Activated CD8-positive, alpha-beta memory T cell treated with anti-CD3 and anti-CD28 coated beads, Interleukin-2, amount 50 U/mL, for 24 hours (primary cell): ENCODE data around the gene ENTHD1.

Experiments used
- DNase-seq: peaks from one replicate; pipeline ENCODE4 v3.0.0-alpha.2; 2020; ENCODE audit errors: extremely low read depth

Gene ENTHD1, protein sequence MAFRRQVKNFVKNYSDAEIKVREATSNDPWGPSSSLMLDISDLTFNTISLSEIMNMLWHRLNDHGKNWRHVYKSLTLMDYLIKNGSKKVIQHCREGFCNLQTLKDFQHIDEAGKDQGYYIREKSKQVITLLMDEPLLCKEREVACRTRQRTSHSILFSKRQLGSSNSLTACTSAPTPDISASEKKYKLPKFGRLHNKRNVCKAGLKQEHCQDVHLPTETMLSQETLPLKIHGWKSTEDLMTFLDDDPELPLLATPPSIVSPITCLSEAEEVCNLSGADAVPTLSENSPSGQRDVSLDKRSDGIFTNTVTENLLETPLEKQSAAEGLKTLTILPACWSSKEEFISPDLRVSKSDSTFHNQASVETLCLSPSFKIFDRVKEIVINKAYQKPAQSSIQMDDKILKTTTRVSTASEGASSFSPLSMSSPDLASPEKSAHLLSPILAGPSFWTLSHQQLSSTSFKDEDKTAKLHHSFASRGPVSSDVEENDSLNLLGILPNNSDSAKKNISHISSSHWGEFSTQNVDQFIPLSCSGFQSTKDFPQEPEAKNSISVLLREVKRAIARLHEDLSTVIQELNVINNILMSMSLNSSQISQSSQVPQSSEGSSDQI

DNA sequence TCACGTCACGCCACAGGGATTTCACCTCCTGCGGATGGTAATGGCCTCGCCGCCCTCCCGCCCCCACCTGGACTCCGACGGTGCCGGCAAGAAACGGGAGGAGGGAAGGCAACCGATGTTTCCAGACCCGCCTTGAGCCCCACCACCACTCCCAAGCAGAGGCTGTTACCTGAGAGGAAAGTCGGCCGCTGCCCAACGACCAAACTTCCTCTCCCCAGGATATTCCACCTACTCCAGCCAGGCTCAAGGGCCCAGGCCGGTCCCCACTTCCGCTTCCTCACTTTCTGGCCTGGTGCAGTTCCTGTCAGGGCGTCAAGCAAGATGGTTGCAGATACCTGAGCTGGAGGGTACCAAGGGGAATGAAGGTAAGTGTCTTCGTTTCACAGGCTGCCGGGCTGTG is at the start of gene ENTHD1:
Gene ENTHD1, minus strand, starts transcription at position 235 of the 400 bp plus-strand sequence. CDS start 6,012 bp downstream, outside the sequence.
- no peak for DNase-seq

DNA sequence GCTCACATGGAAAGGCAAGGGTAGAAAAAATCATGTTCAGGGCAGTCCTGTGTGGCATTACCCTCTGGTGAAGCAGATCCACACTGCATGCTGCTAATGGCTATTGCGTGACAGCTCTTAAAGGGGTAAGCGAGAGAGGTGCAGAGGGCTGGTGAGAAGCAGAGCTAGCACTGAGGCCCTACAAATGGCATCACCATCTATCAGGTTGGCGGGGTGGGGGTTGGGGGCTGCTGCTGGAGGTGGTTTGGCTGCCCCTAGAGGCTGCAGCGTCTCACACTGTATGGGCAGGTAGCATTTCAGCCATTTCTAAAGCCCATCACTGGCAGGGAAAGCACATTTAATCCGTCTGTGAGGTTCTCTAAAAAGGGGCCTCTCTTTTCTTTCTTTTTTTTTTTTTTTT is 49.8 kb upstream of the ENTHD1 start:
- DNase-seq, result no peak

DNA sequence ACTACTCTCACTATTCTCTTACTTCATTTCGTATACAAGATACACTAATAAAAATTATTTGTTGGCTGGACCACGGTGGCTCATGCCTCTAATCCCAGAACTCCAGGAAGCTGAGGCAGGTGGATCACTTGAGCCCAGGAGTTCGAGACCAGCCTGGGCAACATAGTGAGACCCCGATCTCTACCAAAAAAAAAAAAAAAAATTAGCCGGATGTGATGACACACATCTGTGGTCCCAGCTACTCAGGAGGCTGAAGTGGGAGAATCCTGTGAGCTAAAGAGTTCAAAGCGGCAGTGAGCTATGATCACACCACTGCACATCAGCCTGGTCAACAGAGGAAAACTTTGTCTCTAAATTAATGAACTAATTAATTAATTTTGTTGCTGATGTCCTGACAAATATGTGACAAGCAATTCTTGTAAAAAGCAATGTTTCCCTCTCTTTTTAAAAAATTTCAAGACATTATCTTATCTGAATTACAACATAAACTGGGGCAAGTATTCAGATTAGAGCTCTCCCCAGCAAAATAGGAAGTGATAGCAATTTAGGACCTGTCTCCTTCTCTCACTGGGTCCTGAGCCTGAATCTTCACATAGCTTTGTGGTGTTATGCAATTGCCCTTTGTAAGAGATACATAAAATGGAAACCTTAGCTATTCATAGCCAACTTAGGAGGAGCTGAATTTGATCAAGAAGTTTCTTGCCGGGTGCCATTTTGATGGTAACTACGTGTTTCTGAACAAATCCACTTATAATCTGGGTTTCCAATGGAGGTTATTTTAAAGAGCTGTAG is 49.1 kb upstream of the ENTHD1 start:
- no peak for DNase-seq

DNA sequence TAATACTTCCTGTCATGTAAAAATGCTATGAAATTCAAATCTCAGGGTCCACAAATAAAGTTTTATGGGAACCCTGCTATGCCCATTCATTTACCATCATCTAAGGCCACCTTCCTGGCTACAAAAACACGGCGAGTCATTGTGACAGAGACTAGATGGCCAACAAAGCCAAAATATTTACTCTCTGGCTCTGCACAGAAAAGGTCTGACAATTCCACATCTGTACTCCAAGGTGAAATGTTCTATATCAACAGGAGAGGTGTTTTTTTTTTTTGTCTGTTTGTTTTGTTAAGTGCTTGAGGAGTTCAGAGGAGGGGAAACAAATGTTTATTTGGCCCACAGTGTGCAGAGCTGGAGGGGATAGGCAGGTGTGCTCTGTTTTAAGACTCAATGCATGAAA is 48.0 kb upstream of the ENTHD1 start:
- no peak for DNase-seq

DNA sequence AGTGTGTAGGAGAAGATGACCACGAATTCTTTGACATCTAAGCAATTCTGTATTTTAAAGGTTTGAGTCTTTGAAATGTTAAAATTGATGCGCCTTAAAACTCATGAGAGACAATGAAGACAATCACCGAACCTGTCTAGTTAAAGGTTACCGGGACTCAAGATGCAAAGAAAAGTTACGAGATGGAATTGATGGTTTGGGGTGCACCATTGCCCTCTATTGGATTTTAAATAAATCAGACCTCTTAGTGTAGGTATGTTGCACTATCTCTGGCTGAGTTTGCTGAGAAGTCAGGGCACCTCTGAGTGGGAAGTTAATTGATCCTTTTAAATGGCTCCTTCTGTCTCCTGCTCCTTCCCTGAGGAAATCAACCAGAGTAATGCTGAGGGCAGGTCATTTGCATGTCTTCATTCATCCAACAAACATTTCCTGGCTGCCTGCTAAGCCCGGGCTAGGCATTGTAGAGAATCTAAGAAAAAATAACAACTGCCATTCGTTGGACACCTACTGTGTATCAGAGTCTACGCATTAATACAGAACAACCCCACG is 47.3 kb upstream of the ENTHD1 start:
- no peak for DNase-seq

DNA sequence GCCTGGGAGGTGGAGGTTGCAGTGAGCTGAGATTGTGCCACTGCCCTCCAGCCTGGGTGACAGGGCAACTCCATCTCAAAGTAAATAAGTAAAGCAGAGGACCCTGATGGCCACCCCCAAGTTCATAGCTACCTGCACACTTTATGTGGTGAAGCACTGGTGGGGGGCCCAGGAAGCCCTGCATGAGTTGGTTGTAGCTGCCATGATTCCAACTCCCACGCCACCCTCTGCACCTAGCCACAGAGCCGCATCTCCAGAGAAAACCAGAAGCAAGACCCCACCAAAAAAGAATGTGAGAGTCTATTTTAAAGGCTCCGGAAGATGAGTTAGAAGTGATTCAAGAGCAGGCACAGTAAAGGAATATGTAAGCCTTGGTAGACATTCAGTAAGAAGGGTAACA is 46.3 kb upstream of the ENTHD1 start:
- no peak for DNase-seq

DNA sequence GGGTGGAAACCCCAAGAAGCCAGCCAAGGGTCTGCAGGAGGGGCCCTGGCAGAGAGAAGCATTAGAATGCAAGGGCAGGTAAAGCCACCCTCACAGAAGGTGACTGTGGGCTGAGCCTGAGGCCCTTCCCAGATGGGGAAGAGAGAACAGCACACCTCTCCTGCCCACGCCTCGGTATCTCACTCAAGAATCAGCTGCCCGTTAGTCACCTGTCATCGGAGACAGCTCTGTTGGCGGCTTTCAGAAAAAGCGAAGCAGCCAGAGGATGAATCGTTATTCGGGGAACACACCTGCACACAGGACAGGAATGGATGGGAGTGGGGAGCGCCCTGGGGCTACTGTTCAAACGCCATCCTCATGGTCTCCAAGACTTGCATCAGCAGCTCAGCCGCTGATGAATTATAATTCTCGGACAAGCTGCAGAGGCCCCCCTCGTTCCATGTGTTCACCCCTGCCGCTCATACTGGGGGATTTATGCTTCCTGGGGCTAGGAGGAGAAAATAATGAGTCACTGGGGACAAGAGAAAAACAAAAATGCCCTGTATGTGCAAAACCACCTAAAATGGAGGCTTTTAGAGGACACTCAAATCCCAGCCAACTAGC is 45.0 kb upstream of the ENTHD1 start:
- no peak for DNase-seq

DNA sequence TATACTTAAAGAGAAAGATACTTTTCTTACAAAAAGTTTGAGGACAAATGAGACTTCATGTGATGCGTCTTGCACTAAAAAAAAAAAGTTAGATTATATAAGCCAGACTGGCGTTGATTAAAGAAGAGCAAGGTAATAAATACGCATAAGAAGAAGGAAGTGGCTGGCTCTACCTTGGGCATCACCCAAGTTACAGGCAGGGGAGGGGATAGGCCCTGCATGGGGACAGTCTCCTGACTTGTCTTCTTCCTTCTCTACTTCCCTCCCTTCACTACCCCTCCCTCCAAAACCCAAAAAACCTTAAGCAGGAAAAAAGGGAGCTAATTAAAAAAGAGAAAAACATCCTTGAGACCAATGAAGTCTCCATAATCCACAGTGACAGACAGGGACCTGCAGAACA is 44.3 kb upstream of the ENTHD1 start:
- DNase-seq, result no peak

DNA sequence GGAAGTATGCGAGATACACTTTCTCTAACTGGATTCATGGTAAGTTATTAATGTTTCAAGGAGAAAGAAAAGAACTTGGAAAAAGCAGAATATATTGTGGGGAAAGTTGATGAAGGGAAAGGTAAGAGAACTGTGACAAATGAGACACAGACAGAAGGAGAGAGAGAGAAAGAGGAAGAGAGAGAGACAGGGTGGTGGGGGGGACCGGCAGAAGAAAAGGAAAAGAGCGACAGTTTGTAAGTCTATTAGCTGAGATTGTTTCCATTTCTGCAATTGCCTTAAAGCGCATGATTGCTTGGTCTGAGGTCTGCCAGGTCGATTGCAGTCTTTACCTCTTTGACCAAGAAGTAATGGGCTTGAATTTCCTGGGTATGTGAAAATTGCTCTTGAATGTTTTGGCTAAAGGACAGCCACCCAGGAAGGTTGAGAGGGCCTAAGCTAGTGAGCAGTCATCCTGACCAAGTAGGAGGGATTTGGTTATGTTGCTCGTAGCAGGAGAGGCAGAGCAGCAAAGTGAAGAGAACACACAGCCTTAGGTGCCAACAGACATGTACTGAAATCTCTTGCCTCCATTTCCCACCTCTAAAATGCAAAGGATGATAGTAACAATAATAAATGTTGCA is 43.1 kb upstream of the ENTHD1 start:
- no peak for DNase-seq

DNA sequence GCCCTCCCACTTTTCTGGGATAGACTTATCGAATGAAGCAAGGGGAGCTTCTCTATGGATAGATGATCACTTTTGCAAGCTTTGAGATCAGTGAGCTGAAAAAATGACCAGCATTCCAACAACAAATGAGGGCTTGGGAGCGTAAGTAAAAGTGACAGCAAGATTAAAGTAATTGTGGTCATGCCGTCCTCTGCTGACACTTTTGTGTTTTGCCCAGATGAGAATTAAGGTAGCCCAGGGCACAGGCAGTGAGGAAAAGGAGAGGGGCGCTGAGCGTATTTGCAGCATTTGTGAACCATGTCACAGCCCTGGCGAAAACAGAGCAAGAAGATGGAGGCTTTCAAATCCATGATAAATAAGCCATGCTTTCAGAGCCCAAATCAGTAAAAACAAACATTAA is 42.1 kb upstream of the ENTHD1 start:
- no peak for DNase-seq

DNA sequence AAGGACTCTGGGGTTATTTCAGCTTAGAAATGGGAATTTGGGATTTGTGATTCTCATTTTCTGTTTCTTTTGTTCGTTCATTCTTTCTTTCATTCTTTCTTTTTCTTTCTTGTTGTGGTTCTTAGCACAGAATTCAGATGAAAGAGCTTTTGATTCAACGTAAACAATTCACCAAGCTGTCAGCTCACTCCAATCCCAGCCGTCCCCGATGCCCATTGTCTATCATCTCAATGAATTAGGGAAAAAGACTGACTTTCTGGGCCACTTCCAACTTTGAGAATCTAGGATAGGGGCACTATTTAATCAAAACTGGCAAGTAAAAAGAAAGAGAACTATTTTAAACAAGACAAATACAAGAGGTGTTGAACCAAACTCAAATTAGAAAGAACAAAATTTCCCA is 41.6 kb upstream of the ENTHD1 start:
- no peak for DNase-seq

DNA sequence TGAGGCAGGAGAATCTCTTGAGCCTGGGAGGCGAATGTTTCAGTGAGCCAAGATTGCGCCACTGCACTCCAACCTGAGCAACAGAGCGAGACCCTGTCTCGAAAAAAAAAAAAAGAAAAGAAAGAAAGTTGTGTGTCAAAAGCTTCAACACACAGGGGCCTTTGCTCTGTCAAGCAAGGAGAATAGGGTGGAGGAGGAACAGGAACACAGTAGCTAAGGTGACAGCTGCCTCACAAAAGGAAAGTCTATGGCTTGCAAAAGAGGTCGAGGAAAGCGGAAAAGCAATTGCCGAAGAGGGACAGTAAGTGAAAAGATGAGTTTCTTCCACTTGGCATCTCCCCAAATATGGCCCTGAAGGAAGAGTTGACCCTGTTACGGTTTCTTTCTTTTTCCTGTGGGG is 40.2 kb upstream of the ENTHD1 start:
- no peak for DNase-seq

DNA sequence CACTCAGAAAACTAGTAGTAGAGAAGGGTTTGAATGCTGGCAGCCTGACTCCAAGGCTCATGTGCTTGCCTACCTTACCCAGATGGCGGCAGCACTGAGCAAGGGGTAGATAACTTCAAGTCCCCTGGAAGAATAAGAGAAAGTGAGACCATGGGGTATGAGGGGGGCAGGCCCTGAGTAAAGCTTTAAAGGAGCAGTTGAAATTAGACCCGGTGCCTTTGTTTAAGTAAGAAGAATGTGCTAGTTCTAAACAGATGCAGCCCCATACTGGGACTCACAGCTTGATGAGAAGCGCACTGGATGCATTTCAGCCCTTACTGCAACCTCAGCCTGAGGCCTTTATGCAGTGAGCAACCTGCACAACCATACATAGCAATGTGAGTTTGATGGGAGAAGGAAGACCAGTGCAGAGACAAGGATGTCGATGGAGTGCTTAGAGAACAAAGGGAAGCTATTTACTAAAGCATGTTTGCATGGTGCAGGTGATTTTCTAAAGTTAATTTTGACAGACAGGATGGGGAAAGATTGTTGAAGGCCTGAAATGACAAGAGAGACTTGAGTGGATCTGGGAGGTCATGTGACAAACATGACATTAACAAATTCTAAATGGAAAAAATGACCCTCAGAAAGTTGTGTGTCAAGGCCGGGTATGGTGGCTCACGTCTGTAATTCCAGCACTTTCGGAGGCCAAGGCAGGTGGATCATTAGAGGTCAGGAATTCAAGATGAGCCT is 39.5 kb upstream of the ENTHD1 start:
- DNase-seq, result no peak

DNA sequence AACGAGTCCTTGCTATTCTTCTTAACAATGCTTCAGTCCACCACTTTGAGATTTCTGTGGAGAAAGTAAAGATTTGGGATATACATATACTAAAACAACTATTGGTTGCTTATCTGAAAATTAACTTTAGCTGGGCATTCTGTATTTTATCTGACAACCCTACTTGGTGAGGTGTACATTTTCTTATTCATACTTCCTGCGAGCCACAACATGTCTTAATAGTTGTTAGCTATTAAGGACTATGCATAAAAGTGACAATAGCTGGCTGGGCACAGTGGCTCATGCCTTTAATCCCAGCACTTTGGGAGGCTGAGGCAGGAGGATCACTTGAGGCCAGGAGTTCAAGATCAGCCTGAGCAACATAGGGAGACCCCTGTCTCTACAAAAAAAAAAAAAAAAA is 38.6 kb upstream of the ENTHD1 start:
- DNase-seq, result no peak

DNA sequence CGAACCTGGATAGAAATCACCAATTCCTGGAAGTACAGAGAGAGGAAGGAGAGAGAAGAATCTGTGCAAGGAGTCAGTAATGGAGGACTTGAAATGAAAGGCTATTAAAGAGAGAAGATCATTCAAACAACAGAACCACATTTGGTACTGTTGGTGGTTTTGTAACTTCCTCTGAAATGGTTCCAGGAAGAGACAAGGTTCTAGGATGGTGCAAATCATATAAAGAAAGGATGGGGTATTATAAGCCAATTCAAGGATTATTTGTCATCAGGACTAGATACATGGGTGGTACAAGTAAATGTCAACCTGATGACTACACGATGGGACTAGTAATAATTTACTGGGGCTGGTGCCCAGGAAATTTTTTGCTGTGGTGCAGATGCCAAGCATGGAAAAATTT is 37.7 kb upstream of the ENTHD1 start:
- DNase-seq, result no peak

DNA sequence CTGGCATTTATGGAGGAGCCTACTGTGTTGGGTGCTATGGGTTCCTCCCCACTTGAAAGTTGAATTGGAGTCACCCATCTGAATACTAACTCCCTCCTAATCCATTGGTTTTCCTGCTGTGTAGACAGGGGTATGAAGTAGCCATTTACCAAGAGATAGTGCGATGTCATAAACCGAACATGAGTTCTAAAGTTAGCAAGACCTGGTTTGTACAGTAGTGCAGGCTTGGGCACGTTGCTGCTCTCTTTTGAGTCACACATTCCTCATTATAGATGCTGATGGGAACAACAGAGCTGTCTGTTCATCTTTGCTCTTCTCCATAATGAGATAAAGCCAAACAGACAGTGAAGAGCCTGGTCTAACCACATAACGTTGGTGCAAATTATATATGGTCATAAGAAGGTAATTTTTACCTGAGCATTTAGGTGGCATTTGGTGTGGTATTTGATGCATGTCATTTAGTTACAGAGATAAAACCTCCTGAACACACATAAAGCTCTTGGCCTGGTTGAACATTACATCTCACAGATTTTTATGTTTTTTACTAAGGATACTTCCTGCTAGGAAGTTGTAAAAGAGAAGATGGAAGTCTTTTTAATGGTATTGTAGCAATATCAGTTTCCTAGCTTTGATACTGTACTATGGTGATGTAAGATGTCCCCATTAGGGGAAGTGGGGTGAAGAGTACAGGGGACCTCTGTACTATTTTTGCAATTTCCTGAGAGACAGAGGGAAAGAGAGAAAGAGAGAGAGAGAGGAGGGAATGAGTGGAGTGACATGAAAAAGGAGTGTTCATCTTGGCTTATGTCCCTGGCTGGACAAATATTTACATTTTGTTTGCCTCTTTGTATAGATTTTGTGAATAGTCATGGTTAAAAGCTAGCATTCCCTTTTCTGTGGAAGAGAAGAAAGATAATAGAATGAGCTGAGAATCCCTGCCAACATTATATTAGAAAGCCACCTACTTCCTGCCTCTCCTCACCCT is 35.3 kb upstream of the ENTHD1 start:
- DNase-seq, result no peak

DNA sequence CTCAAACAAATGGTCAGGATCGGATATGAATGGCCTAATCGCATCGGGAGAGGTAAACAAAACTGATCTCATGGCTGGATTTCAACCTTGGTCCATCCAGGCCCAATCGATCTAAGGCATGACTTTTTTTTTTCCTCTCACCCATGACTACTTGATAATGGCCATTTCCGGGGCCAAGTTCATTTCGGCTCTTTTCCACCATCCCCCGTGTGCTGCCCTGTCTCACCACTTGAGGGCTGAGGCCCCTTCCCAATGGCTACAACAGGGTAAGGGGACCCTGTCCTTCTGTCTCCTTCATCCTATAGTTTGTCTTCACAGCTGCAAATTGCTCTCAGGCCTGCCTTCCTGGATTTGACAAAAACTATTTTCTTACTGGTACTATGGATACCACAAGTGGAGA is 34.0 kb upstream of the ENTHD1 start:
- no peak for DNase-seq

DNA sequence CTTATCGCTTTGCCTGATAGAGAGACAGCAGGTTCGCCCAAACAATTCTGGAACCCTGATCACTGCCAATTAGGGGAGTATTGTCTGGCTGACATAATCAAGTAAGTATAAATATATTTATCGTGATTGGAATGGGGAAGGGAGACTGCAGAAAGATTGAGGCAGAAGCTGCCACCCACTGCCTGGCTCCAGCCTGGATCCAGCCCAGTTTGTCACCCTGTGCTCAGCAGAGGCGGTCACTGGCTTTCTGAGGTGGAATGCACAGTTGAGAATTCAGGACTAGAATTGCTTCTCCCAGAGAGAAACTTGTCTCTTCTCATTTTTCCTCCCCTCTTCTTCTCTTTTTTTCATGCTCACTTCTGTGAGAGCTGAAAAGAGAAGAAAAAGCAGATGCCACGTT is 33.2 kb upstream of the ENTHD1 start:
- no peak for DNase-seq

DNA sequence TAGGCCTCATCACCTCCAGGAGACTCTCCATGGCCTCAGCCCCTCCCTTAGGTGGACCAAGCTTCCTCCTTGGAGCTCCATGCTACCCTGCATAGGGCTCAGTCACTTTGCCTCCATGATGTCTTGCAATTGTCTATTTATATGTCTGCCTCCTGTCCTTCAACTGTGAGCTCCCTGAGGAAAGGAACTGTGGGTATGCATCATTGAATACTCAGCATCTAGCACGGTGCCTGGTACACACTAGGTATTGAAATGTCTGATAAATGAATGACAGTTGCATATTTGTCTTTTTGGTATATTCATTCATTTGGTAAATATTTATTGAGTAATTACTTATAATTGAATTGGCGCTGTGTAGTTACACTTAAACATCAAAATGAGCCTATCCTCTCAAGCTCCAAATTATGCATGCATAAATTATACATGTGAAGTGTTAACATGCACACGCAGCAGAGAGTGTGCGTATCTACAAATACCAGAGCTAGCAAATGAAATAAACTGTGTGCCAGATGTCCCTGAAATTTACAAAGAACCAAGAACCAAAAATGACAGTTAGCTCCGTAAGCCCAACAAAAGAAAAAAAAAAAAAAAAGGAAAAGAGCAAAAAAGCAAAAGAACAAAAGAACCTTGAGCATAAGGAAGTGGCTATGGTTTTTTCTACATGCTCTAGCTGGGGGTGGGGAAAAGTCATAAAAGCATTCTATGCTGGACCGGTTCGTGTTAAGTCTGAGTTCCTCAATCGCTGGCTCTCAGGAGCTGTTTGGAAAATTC is 32.5 kb upstream of the ENTHD1 start:
- DNase-seq, result no peak
